K562 (cell line): ENCODE data around the gene AKAP14. TPM values are rescaled to one million over a fixed set of nuclear protein-coding genes. Genes with fewer than 3 reads are reported as not detected.

Experiments
- ELF2 ChIP-seq: fragments of 250-450 bp; sonication (Bioruptor Pico); IDR thresholded peaks from 2 replicates; pipeline ENCODE4 v1.5.0; 2021; ENCODE audit warnings: mild to moderate bottlenecking
- KAT2B ChIP-seq: IDR thresholded peaks from one replicate; pipeline ENCODE4 v1.6.1; 2012; ENCODE audit warnings: low read depth, mild to moderate bottlenecking, control low read depth, inconsistent platforms, low read length, moderate library complexity
- NFIX ChIP-seq: fragments of 250-450 bp; sonication (Bioruptor Pico); IDR thresholded peaks from 2 replicates; pipeline ENCODE4 v1.4.0; 2020; ENCODE audit warnings: low read depth, mild to moderate bottlenecking, moderate library complexity
- RAD21 ChIP-seq, 2 experiments: fragments of 250-450 bp in 1 of 2; fragments of 450-650 bp in 1 of 2; sonication (Bioruptor Pico) in 1 of 2; formaldehyde crosslinking in 1 of 2; IDR thresholded peaks in 1 of 2; conservative IDR thresholded peaks in 1 of 2; 2 replicates each; pipeline versions ENCODE4 v1.4.0 to v1.8.0; 2020 to 2022; ENCODE audit warnings: mild to moderate bottlenecking in 2 of 2, moderate library complexity in 1 of 2
- RERE ChIP-seq: sonication (generic); formaldehyde crosslinking; IDR thresholded peaks from 2 replicates; pipeline ENCODE4 v1.8.0; 2023; ENCODE audit warnings: missing genetic modification reagents, mild to moderate bottlenecking, borderline replicate concordance
- ZBTB43 ChIP-seq: sonication (generic); formaldehyde crosslinking; IDR thresholded peaks from 2 replicates; pipeline ENCODE4 v1.8.0; 2023; ENCODE audit warnings: mild to moderate bottlenecking, missing genetic modification reagents
- polyA plus RNA-seq, 8 experiments: library from polyadenylated mRNA; depleted of rRNA in 4 of 8; stranded (reverse) in 5 of 8; unstranded in 3 of 8; fragments of >200 nt; fragmentation: Nextera tagmentation in 2 of 8; fragmentation: Illumina TruSeq in 1 of 8; extraction: Ambion mirVana in 2 of 8; extraction: Trizol in 1 of 8; gene quantifications; 2 replicates each; pipeline versions ENCODE4 v1.2.1 to v1.2.3, GENCODE V29; 2011 to 2014; ENCODE audit warnings: inconsistent platforms in 1 of 8, missing spikeins in 1 of 8
- total RNA-seq, 7 experiments: library from RNA; depleted of rRNA in 6 of 7; stranded (reverse); fragments of >200 nt in 6 of 7; fragmentation: Illumina TruSeq in 2 of 7; extraction: Trizol in 2 of 7; gene quantifications; 2 replicates each; pipeline versions ENCODE4 v1.2.1 to v1.2.3, GENCODE V29; 2011 to 2021; ENCODE audit warnings: low replicate concordance in 1 of 7
- TF ChIP-seq, protein P1 (sequence below): fragments of 250-450 bp; sonication (Bioruptor Pico); IDR thresholded peaks from 2 replicates; pipeline ENCODE4 v1.4.0; 2020; ENCODE audit warnings: mild to moderate bottlenecking, moderate library complexity
- TF ChIP-seq, protein P2 (sequence below): sonication (generic); formaldehyde crosslinking; IDR thresholded peaks from 2 replicates; pipeline ENCODE4 v1.8.0; 2022; ENCODE audit warnings: mild to moderate bottlenecking, missing genetic modification reagents, borderline replicate concordance

The AKAP14 gene
- total and polyA plus RNA-seq, 9 of the 15 experiments (the other 6 are each of a cell fraction or from before 2014, with no cell fraction given) = not detected

GRCh38 chrX:119852382-119853353 lies 43.0 kb upstream of the AKAP14 start, which contains the start of gene UPF3B (continued):
- no peak for TF ChIP-seq KAT2B
- TF ChIP-seq RERE (CRISPR knock-in tag) = no peak
- no peak for TF ChIP-seq ZBTB43 (CRISPR knock-in tag)
- no peak for TF ChIP-seq NFIX
- TF ChIP-seq, protein P1, sequence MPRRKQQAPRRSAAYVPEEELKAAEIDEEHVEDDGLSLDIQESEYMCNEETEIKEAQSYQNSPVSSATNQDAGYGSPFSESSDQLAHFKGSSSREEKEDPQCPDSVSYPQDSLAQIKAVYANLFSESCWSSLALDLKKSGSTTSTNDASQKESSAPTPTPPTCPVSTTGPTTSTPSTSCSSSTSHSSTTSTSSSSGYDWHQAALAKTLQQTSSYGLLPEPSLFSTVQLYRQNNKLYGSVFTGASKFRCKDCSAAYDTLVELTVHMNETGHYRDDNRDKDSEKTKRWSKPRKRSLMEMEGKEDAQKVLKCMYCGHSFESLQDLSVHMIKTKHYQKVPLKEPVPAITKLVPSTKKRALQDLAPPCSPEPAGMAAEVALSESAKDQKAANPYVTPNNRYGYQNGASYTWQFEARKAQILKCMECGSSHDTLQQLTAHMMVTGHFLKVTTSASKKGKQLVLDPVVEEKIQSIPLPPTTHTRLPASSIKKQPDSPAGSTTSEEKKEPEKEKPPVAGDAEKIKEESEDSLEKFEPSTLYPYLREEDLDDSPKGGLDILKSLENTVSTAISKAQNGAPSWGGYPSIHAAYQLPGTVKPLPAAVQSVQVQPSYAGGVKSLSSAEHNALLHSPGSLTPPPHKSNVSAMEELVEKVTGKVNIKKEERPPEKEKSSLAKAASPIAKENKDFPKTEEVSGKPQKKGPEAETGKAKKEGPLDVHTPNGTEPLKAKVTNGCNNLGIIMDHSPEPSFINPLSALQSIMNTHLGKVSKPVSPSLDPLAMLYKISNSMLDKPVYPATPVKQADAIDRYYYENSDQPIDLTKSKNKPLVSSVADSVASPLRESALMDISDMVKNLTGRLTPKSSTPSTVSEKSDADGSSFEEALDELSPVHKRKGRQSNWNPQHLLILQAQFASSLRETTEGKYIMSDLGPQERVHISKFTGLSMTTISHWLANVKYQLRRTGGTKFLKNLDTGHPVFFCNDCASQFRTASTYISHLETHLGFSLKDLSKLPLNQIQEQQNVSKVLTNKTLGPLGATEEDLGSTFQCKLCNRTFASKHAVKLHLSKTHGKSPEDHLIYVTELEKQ = no peak
- TF ChIP-seq RAD21 (CRISPR knock-in tag; conservative IDR thresholded peaks at IDR 0.05 in 1 of 2, IDR thresholded peaks at IDR 0.05 in 1 of 2) = no peak
- TF ChIP-seq, protein P2, sequence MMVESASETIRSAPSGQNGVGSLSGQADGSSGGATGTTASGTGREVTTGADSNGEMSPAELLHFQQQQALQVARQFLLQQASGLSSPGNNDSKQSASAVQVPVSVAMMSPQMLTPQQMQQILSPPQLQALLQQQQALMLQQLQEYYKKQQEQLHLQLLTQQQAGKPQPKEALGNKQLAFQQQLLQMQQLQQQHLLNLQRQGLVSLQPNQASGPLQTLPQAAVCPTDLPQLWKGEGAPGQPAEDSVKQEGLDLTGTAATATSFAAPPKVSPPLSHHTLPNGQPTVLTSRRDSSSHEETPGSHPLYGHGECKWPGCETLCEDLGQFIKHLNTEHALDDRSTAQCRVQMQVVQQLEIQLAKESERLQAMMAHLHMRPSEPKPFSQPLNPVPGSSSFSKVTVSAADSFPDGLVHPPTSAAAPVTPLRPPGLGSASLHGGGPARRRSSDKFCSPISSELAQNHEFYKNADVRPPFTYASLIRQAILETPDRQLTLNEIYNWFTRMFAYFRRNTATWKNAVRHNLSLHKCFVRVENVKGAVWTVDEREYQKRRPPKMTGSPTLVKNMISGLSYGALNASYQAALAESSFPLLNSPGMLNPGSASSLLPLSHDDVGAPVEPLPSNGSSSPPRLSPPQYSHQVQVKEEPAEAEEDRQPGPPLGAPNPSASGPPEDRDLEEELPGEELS = no peak
- no peak for TF ChIP-seq ELF2 (CRISPR knock-in tag)
